Cardiac septum (tissue), 1 donor: Measurements from ENCODE around the gene ARHGEF4. TPM values are rescaled to one million over a fixed set of nuclear protein-coding genes. Genes with fewer than 3 reads are reported as not detected.
"Not testable (repeated sequence)": the region's sequence is repeated elsewhere in the genome, so short reads cannot be mapped to it uniquely, and the experiment has no call there.

ENCODE experiments used
- DNase-seq: peaks from one replicate; pipeline ENCODE4 v3.0.0-alpha.2; 2020; ENCODE audit warnings: low spot score
- intact Hi-C: fragments of 100-400 bp; cut with DNase I; formaldehyde crosslinking; loops from one replicate; pipeline ENCODE4 v1.14.0; 2022
- total RNA-seq: library from RNA; stranded (reverse); fragmentation: NEBNext Ultra II Directional; extraction: Animal tissue kit (Norgen Biotek cat#: 25700); gene quantifications from one replicate; pipeline ENCODE4 v1.2.1, GENCODE V29; 2021
- donor health status: DM: no; HTN: no; CAD: no.

Gene ARHGEF4
- total RNA-seq, 1 donor from 2014 or later = 3.9 TPM

DNA sequence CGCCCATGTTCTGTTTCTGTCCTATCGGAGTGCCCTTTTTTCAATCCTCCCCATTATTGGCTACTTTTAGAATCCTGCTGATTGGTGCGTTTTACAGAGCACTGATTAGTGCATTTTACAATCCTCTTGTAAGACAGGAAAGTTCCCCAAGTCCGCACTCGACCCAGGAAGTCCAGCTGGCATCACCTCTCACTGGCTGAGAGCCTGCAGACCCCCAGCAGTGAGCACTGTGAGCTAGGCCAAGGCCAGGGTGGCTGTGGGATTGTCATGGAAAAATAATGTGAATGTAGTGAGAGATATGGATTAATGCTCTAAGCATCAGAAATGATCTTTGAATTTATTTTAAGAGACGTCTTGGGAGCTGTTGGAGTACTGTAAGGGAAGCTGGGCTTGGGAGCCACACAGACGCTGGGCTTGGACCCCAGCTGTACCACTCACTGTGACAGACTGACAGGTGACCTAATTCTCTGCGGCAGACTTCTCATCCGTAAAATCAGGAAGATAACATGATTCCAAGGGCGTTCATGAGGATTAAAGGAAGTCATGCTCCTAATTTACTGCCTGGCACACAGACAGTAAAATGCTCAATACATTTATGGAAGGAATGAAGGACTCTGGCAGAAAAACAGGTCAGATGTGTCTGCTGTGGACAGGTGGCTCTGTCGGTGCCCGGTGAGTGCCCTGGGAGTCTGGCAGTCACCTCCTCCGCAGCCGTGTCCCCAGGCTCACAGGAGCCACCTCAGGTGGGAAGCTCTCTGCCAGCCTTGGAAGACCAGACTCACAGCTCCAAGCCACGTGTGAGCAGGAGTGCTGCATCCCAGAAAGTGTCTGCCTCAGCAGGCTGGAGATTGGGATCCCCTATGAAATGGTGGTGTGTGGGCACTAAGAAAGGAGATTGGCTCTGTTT lies 151.1 kb downstream of the ARHGEF4 start:
- no peak for DNase-seq
- intact Hi-C loops = no loop called here

DNA sequence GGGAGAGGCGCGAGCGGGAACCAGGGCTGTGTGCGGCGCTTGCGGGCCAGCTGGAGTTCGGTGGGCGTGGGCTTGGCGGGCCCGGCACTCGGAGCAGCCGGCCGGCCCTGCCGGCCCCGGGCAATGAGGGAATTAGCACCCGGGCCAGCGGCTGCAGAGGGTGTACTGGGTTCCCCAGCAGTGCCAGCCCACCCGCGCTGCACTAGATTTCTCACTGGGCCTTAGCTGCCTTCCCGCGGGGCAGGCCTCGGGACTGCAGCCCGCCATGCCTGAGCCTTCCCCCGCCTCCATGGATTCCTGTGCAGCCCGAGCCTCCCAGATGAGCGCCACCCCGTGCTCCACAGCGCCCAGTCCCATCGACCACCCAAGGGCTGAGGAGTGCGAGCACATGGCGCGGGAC lies 154.7 kb downstream of the ARHGEF4 start:
- DNase-seq, intact Hi-C loops: not testable (repeated sequence)

DNA sequence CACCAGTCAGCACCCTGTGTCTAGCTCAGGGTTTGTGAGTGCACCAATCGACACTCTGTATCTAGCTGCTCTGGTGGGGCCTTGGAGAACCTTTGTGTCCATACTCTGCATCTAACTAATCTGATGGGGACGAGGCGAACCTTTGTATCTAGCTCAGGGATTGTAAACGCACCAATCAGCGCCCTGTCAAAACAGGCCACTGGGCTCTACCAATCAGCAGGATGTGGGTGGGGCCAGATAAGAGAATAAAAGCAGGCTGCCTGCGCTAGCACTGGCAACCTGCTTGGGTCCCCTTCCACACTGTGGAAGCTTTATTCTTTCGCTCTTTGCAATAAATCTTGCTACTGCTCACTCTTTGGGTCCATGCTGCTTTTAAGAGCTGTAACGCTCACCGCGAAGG lies 155.3 kb downstream of the ARHGEF4 start:
- intact Hi-C loops, DNase-seq: not testable (repeated sequence)

DNA sequence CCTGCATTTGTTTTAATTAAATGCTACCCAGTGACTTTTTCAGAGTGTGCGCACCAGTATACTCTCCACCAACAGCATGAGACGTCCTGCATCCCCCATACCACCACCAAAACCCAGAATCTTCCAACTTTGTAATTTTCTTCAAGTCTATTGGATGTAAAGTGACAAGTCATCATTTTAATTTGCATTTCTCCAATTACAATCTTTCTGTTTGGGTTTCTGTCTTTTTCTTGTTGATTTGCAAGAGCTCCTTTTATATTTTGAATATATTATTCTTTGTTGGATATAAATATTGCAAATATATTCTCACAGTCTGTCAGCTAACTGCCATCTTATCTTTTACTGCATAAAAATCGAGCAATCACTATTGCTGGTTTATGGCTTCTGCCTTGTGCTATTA lies 160.0 kb downstream of the ARHGEF4 start:
- intact Hi-C loops = no loop called here

DNA sequence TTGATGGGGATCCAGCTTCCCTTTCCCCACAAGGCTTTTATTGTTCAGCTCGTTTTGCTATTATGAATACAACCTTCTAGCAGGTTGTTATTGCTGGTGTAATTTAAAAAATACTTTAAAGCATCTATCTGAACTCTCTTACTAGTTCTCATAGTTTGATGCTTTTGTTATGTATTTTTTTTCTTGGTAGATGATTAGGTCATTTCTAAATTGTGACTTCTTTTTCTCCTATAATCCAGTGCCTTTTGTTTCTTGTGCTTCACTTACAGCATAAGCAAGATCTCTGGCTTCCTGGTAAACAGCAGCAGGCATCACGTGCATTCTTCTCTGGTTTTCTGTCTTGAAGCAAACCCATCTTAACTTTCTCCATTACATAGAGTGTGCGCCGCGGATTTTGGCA lies 160.5 kb downstream of the ARHGEF4 start:
- no peak for DNase-seq
- intact Hi-C loops = no loop called here

More for the DNA sequence above, 160.0 kb downstream of the ARHGEF4 start:
- no peak for DNase-seq

DNA sequence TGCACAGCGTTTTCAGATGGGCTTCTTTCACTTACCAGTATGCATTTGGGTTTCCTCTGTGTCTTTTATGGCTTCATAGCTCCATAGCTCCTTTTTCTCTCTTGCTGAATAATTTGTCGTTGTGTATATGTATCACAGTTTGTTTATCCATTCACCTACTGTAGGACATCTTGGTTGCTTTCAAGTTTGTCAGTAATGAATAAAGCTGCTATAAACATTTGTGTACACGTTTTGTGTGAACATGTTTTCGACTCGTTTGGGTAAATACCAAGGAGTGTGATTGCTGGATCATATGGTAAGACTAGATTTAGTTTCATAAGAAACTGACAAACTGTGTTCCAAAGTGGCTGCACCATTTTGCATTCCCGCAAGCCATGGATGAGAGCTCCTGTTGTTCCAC lies 161.8 kb downstream of the ARHGEF4 start:
- DNase-seq = no peak
- intact Hi-C loops = no loop called here

DNA sequence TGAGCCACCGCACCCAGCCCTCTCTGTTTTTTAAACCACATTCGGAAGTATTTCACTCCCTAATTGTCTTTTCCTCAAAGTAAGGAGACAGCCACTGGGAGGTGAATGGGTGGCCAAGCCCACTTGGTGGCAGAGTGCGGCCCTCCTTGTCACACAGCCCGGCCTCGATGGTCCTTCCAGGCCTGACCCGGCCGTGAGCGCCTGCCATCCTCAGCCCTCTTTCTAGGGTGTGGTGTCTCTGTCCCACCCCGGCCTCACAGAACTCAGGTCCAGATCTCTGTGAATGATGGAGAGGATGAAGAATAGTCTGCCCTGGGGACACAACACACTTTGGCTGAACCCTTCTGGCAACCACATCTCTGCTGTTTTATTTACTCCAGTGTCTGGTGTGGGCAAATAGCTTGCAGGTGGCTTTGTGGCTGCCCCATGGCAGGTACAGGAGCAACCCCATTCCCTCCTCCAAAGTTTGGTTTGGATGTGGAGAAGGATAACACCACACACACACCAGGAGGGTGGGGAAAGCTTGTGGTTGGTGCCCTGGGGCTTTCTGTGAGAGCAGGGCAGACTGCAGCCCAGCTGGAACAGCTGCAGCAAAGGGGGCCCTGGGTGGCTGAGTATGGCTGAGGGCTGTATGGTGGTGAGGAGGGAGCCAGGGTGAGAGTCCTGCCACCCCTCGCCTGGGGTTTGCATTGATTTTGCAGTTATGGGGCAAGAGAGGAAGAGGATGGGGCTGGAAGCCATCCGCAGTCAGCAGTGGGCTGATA lies 167.9 kb downstream of the ARHGEF4 start:
- no peak for DNase-seq
- intact Hi-C loops = no loop called here

DNA sequence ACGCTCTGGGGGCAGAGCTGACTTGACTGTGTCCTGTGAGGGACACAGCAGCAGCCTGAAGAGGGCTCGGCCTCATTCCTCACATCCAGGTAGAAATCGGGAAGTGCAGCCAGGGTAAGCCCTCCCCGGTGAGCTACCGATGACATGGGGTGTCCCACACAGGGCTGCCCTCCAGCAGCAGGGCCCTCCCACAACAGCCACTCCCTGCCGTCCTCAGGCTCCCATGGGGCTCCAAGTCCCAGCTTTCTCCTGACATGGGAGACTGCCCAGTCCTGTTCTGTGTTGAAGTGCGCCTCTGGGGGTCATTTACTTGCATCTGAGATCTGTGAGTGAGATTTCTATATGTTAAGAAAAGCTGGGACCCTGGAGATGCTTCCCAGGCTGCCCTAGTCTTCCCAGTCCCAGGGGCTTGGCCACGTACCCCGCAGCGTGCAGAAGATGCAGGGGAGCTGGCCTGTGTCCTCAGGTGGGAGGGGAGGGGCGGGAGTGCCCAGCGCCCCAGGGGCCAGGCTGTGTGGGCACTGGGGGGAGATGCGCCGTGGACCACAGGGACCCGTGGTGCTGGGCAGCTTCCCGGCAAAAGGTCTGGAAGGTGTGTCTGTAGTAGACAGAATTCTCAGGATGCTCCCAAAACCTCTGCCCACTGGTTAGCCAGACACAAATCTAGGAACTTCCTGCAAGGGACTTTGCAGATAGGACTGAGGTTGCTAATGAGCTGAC lies 168.7 kb downstream of the ARHGEF4 start:
- intact Hi-C loops = no loop called here
- DNase-seq = no peak

DNA sequence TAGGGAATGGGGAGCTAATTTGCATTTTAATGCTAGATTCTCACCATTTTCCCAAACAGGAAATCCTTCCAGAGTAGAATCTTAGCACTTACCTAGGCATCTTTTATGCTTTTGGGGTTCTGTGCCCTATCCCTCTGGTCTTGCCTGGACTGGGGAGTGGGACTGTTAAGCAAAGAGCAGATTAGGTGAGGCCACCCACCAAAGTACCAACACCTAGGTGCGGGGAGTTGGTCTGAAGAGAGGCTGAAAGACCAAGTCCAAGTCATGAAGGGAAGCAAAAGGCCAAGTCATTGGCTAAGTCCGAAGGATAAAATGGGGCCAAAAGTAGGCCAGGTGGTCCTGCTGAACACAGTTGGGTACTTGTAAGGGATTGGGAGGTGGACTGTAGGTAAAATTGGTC lies 169.8 kb downstream of the ARHGEF4 start:
- intact Hi-C loops = no loop called here
- no peak for DNase-seq

DNA sequence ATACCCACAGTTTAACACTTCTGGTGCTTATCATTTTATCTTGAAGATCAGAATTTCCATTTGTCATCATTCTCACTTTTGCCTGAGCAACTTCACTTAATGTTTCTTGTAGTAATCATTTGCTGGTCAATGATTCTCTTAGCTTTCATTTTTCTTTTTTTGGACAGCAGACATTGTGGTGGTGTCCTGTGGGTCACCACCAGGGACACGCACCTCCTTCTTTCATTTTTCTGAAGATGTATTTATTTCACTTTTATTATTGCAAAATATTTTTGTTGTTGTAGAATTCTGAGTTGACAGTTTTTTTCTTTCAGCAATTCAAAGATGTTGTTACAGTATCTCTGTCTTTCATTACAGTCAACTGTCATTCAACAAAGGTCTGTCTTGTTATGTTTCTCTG lies 172.3 kb downstream of the ARHGEF4 start:
- intact Hi-C loops = no loop called here
- DNase-seq = no peak

DNA sequence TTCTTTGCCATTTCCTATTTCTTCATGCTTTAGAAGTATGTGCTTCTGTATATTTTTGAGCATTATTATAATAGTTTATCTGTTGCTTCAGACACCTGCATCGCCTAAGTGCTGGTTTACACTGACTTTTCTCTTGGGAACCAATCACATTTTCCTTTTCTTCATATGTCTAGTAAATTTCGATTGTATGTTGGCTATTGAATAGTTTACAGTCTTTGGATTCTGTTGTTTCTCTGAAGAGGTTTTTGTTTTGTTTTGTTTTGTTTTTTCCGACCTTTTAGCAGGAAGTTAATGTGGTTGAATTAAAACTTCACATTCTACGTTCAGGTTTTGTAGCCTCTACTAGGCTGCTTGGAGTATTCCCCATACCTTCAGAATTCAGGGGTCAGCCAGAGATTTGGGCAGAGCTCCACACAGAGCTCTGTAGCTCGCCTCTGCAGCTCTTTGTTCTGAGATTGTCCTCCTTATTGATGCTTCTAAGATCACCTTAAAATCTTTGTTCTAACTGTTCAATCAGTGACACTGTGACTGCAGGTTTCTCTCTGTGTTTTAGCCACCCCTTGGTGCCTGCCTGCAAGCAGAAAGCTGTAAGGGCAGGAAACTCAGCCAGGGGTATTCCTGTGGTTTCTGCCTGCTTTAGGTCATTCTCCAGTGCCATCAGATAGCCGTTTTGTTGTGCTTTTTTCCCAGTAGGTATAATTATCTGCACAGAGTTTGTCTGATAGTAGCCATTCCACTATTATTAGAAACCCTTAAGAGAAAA lies 173.2 kb downstream of the ARHGEF4 start:
- intact Hi-C loops = no loop called here
- no peak for DNase-seq

DNA sequence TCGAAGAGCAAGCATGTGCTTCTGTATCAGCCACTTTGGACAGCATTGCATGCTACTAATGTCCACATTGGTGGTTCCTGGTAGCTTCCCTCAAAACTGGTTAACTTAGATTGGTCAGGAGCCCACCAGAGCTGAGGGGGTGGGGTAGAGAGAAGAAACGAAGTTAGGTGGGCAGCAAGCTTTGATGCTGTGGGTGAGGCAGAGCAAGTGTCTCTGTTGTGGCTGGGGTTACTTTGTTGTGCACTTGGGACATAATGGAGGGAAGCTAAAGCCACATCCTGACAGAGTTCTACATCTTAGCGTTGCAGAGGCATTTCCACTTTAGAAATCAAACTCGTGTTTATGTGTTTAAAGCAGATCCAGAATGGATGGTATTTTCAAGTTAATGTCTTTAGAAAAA lies 173.9 kb downstream of the ARHGEF4 start:
- DNase-seq = no peak
- intact Hi-C loops = no loop called here

DNA sequence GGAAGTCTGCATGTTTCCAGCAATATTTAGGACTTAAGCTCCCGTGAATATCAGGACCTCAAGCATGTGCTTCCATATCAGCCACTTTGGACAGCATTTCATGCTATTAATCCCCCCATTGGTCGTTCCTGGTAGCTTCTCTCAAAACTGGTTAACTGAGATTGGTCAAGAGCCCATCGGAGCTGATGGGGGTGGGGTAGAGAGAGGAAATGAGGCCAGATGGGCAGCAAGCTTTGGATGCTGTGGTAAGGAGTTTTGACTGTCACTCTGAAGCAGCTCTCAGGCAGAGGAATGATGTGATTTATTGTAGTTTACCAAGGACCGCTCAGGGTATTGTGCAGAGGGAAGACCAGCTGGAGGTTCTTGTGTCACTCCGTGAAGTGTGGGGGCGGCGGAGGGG lies 174.8 kb downstream of the ARHGEF4 start:
- DNase-seq = no peak
- intact Hi-C loops = no loop called here

DNA sequence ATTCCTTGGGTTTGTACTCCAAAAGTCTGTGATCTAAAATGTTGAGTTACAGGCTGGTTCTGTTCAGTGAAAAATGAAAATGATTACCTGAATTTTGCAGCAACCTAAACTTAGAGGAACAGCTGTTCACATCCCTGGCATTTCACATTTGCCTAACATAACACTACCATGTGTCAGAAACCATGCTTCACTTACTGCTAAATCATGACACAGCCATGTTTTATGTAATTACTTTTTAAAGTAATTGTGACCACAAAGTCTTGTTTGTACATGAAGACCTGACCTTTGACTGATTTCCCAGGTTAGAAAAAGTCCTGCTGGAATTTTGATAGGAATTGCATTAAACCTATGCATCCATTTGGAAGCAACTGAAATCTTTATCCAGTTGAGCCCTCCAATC lies 177.4 kb downstream of the ARHGEF4 start:
- no peak for DNase-seq
- intact Hi-C loops = no loop called here

DNA sequence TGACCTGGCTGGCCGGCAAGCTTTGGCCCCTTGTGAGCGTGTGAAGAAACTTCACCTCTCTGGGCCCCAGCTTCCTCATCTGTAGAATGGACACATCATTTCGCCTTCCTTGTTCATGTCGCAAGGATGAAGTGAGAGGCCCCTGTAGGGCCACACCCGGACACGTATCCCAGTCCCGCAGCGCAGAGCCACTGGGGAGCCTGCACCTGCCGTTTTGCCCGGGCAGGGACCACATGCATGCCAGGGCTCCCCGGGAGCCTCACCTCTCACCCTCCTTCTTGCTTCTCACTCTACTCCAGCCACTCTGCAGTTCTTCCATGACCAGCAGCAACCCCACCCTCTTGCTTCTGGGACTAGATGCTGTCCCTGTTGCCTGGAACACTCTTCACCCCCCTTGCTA lies 179.1 kb downstream of the ARHGEF4 start:
- intact Hi-C loops = no loop called here
- no peak for DNase-seq

DNA sequence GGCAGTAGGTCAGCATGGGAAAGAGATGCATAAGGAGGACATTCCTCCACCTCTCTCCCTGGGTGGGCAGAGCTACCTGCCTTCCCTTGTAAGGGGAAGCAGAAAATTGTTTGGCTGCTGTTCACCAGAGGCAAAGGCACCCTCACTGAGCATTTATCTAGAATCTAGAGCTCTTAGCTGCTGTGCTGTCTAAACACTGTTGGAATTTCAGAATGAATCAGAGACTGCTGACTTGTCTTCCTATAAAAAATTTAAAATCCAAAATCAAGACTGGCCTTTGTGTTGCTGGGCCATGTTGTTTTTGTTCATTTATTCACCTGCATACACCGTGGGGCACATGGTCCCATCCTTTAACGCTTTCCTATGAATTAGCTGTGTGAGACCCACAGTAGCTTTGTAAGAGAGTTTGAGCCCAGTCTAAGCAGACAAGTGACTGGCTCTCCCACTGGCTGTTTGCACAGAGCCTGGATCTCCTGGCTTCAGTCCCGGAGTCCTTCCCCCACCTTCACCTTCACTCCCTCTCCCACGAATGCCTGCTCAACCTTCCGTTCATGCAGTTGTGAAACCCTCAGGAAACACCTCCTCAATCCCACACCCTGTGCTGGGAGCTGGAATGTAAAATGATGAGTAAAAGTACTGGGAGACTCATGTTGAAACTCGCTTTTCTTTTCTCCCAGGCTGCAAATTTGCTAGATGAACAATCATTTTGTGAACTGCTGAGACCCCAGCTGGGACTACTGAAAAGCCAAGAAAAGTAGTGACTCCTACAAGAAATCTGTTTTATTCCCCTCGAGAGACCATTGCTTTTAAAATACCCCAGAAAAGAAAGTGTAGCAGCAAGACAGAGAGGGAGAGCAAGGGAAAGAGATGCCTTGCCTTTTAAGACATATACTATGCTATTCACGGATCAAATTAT lies 180.4 kb downstream of the ARHGEF4 start:
- DNase-seq = no peak
- intact Hi-C loops = no loop called here

DNA sequence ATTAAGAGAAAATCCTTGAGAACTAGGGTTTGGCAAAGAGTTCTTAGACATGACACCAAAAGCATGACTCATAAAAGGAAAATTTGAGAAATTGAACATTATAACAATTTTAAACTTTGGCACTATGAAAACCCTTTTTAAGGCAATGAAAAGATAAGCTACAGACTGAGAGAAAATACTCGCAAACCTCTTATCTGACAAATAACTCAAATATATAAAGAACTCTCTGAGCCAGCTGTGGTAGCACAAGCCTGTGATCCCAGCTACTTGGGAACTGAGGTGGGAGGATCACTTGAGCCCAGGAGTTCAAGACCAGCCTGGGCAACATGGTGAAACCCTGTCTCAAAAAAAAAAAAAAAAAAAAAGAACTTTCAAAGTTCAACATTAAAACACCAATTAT lies 186.0 kb downstream of the ARHGEF4 start:
- no peak for DNase-seq
- intact Hi-C loops = no loop called here

DNA sequence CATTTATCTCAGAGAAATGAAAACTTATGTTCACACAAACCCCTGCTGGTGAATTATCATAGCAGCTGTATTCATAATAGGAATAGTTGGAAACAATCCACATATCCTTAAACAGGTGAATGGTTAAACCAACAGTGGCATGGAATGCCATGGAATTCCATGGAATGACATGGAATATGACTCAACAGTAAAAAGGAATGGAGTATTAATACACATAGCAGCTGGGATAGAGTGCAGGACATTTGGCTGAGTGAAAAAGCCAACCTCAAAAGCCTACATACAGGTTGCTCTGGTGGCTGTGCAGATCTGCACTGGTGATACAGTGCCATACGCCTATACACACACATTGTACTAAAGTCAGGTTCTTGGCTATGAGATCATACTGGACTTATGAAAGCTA lies 187.0 kb downstream of the ARHGEF4 start:
- no peak for DNase-seq
- intact Hi-C loops = no loop called here

DNA sequence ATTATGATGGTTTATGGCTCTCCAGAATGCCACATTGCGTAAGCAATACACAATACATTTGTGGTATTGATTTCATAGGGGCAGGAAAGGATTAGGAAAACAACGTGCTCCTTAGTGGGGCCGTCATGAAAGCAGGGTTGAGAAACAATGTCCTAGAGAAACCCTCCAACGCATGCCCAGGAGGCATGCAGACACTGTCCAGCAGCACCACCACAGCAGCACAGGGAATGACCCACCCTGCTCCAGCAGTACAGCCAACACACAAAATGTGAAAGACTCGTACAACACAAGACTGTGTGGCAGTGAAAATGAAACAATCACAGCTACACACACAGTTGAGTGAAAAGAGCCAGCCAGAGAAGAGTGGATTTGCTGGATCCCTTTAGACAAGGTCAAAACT lies 190.2 kb downstream of the ARHGEF4 start:
- intact Hi-C loops = no loop called here
- no peak for DNase-seq
